GM18873 (cell line): Measurements from ENCODE around the gene RPS16.

ENCODE experiments used
- ATAC-seq: cut with Tn5 transposase; IDR thresholded peaks from one replicate; pipeline ENCODE4 v1.9.1; 2021; ENCODE audit warnings: mild to moderate bottlenecking, moderate library complexity, moderate number of reproducible peaks; ENCODE audit not compliant: unreplicated experiment, low FRiP score

RPS16 gene

DNA sequence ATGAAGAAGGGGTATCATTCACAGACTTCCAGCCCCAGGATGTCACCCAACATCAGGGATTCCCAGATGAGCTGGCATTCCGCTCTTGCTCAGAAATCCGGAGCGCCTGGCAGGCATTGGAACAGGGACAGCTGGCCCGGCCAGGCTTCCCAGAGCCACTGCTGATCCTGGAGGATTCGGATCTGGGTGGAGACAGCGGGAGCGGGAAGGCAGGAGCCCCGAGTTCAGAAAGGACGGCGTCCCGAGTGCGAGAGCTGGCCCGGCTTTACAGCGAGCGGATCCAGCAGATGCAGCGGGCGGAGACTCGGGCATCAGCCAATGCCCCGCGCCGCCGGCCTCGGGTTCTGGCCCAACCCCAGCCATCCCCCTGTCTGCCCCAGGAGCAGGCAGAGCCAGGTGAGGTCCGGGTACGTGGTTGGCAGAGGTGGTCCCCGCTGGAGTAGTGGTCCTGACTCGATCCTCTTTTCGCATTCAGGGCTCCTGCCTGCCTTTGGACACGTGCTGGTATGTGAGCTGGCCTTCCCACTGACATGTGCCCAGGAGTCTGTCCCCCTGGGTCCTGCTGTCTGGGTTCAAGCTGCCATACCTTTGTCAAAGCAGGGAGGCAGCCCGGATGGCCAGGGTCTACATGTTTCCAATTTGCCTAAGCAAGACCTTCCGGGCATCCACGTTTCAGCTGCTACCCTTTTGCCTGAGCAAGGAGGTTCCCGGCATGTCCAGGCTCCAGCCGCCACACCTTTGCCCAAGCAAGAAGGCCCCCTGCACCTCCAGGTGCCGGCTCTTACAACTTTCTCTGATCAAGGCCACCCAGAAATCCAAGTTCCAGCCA, 12.3 kb downstream of the RPS16 start:
- ATAC-seq = no peak

DNA sequence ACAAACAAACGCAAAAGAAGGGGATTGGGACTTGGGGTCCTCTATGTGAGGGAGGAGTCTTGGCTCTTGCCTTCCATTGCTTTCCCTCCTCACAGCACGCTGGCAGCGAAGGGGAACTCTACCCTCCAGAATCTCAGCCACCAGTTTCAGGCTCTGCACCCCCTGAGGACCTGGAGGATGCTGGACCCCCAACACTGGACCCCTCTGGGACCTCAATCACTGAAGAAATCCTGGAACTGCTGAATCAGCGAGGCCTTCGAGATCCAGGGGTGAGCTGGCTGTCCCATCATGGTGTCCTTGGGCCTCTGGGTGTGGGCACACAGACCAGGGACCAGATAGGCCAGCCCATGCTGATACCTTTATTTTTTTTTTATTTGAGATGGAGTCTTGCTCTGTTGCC, 13.7 kb downstream of the RPS16 start:
- no peak for ATAC-seq

DNA sequence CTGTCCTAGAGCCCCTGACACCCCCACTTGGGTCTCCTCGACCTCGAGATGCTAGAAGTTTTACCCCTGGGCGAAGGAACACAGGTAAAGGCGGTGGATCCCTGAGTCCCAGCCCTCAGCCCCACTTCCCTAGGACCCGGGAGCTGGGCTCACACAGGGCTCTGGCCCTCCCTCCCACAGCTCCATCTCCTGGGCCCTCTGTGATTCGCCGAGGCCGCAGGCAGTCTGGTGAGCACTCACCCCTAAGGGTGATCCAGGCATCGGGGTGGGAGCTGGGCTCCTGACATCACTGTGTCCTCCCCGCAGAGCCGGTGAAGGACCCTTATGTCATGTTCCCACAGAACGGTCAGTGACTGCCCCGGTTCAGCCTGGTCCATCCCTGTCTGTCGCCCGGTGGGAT, 15.0 kb downstream of the RPS16 start:
- no peak for ATAC-seq

DNA sequence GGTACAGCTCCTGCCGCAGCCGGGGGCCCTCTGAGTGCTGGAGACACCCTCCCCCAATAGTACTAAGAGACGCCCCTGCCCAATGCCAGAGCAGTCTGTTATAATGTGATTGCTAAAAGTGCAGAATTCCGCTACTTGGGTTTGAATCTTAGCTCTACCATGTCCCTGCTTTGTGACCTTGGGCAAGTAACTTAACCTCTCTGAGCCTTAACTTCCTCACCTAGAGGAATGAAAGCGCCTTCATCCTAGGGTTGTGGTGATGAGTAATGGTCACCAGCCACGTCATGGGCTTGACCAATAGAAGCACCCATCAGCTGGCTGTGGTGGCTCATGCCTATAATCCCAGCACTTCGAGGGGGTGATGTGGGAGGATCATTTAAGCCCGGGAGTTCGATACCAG, 16.7 kb downstream of the RPS16 start:
- ATAC-seq = no peak

DNA sequence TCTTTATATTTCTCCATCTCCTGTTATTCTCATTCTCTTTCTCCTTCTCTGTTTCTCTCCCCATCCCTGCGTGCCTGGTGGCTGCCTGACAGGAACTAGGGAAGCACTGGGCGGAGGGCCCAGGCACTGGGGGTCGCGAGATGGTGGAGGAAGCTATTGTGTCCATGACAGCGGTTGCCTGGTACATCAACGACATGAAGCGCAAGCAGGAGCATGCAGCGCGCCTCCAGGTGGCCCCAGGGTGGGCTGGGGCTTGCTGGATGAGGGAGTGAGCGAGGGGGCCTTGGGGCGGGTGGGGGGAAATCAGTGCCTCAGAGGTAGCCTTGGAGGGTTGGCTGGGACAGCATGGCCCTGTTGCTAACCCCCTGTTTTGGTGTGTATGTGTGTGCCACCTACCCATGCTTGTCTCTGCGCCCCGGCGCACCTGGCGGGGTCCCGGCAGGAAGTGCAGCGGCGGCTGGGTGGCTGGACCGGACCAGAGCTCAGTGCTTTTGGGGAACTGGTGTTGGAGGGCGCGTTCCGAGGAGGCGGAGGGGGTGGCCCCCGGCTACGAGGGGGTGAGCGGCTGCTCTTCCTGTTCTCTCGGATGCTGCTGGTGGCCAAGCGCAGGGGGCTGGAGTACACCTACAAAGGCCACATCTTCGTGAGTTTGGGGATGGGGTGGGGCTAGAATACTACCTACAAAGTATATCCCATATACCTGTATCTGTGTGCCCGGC, 18.1 kb downstream of the RPS16 start:
- no peak for ATAC-seq

DNA sequence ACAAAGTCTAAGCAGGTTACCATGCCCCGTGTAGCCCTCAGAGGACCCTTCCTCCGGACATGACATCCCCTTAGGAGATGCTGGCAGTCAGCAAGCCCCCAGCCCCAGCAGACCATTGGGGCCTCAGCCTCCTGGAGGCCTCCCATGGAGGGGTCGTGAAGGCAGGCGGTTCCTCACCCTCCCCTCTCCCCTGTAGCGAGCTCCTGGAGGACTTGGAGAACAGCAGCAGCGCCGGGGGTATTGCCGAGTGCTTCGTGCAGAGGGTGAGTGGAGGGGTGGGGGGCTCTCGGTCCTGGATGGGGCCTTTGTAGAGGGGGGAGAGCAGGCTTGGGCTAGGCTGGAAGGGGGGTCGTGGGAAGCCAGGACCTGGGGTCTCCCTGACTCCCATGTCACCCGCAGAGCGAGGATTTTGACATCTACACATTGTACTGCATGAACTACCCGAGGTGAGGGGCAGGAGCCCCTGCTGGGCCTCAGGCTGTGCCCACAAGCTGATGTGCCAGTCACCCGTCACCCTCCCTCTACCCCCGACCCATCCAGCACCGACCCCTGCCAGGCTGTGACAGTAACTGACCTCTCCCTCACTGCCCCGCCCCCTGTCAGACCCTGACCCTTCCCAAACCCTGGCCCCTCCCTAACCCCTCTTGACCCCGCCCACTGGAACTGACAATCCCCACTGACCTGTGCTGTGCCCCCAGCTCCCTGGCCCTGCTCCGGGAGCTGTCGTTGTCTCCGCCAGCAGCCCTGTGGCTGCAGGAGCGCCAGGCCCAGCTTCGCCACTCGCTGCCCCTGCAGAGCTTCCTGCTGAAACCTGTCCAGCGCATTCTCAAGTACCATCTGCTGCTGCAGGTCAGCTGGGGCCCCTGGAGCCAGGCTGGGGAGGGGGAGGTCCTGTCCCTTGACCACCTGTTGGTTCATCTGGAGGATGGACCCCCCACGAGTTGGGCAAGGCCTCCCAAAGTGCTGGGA, 19.3 kb downstream of the RPS16 start:
- ATAC-seq = no peak

DNA sequence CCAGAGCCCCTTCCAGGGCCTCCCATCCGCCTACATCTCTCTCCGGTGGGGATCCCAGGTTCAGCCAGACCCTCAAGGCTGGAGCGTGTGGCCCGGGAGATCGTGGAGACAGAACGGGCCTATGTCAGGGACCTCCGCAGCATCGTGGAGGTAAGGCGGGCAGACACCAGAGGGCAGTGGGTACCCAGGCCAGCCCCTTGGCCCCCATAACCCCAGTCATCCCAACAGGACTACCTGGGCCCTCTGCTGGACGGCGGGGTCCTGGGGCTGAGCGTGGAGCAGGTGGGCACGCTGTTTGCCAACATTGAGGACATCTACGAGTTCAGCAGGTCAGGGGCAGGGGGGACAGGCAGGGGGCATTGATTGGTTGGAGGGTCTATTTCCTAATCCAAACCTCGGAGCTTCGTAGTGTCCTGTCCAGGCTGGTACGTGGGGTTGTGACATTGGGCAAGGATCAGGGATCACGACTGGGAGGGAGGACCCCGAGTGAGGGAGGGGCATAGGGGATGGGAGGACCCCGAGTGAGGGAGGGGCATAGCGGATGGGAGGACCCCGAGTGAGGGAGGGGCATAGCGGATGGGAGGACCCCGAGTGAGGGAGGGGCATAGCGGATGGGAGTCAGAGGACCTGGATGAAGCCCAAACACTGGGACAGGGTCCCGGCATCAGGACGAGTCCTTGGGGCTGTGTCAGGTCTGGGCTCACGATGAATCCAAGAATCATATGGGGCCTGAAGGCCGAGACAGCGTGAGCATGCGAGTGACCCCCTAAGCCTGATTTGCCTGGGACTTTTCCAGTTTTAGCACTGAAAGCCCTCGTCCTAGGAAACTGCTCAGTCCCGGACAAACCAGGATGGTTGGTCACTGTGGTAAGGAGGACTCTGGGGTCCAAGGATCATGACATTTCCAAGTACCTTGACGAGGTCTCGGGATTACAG, 20.4 kb downstream of the RPS16 start:
- no peak for ATAC-seq

DNA sequence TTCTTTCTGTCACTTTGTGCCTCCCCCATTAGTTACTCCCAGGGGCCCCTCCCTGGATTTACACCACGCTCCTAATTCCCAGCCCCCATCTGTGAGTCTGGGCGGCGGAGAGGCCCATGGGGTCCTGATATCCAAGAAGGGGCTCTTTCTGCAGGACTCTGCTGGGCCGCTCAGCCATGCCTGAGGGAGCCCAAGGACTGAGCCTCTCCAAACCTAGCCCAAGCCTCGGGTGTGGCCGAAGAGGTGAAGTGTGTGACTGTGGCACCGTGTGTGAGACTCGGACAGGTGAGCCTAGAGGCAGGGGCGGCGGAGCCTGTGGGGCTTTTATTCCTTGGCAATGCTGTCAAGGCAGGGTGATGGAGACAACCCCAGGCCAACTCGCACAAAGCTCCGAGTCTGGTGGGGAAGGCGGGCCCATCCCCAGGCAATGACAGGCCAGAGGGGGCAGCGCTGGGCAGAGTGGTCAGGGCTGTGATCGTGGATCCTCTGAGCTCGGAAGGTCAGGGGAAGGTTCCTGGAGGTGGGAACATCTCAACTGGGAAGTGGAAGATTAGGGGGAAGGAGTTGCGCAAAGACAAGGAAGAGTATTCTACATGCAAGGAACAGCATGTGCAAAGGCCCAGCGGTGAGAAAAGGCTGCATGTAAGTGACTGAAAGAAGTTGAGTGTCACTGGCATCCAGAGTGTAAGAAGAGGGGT, 21.7 kb downstream of the RPS16 start:
- ATAC-seq = no peak

DNA sequence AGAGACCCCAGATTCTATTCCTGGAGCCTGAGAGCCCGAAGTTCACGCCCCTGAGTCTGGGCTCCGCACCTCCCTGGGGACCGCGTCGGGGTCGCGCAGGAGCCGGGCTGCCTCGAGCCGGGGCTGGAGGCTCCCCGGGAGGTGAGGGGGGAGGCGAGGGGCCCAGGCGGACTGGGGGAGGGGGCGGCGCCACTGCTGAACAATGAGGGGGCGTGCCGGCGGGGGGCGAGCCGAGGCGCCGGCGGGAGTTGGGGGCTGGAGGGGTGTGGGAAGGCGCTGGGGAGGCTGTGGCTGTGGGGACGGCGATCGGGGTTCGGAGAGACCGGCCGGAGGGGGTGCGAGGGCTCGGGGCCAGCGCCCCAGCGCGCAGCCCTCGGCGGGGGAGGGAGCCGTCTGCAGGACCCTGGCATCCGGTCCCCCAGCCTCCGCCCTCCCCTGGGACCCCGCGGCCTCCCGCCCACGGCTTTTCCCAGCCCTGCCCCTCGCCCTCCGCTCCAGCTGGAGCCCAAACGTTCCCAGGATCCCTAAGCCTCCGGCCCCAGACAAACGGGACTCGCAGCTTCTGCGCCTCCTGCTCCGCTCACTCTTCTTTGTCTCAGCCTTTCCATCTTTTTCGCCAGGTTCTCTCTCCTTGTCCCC, 22.4 kb downstream of the RPS16 start:
- no peak for ATAC-seq

DNA sequence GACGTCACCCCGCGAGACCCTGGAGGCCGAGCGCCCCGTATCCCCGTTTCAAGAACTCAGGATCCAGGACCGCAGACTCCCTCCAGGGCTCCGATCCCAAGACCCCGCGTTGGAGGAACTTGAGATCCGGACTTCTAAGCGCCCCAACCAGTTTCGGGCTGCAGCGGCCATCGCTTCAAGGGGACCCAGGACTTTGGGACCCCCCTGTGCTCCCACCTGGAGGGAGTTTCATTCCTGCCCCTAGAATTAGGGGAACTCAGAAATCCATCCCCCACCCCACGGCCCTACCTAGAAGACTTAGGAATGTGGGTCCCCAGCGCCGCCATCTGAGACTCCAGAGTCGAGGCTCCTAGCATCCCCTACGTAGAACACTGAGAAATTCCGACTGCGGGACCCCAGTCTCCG, 22.9 kb downstream of the RPS16 start:
- no peak for ATAC-seq

DNA sequence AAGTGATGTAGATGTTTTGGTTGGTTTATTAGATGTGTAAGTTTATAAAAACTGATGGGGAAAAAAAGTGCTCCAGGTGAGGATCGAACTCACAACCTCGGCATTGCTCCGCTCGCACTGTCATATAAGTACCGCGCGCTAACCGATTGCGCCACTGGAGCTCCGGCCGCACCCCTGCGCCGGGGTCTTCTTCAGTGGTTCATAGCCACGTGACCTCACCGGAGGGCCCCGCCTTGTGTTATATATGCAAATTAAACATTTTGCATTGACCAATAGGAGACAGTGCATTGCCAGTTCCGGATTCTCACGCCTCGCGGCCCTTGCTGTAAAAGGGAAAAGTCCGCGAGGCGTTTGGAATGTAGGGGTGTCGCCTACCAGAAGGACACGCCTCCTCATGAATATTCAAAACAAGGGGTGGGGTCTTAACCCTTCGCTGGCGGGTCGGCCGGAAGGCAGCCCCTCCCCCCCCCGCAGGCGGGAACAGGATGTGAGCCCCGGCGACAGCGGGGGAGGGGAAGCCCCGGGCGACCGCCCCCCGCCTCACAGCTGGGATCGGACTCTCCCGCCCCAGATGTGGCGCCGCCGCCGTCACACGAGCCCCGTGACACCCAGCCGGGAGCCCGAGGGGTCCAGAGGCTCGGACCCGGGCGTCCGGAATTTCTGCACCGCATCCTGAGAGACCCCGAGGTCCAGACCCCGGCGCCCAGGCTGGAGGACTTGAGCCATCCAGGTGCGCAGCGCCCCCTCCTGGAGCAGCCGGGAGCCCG, 23.5 kb downstream of the RPS16 start, which contains the start of gene PLEKHG2:
PLEKHG2 (plus strand) TSS at position 570 of the 767 bp plus-strand sequence. CDS start 1,418 bp downstream, outside the sequence.
- ATAC-seq = peak; percentile 47

DNA sequence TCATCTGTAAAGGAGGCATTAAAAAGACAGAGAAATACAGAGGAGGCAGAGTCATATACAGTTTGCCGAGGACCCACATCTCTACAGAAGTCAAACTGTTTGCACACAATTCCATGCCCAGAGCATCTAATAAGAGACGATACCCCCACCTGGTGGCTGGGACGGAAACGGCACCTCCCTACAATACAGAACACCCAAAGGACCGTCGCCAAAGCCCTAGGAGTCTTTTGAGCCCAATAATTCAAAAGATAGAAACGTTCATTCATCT, 24.0 kb downstream of the RPS16 start:
- peak; percentile 23 for ATAC-seq

DNA sequence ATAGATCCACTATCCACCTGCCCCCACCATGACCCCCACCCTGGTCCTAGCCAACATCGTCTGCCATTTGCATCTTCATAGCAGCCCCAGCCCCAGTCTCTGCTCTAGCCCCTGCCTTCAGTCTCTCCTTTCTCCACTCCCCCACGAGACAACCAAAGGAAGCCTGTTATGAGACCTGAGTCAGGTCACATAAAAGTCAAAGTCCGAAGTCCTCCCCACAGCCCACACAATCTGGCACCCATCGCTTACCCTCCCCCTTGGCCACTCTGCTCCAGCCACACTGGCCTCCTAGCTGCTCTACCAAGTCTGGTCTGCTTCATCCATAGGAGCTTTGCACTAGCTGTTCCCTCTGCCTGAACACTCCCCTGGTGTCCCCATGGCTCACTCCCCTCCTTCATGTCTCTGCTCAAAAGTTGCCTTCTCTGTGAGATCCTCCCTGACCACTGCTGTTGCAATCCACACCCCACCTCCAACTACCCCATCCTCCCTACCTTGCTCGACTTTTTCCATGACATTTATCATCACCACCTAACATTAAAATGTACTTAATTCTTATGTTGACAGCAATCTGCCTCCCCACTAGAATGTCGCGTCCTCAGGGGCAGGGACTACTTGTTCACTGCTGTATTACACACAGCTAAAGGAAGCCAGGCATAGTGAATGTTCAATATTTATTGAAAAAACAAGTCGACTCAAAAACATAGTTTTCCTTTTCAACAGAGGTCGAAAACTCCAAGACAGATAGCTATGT, 24.5 kb downstream of the RPS16 start:
- no peak for ATAC-seq

DNA sequence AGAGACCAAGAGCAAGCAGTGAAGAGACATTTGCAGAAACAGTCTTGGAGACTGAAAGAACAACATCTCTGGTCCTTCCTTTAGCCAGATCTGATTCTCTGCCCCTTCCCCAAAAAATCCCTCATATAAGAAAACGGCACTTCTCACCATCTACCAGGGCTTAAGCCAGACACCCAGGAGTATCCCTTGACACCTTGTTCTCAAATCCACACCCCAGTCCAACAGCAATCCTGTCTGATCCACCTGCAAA, 25.0 kb downstream of the RPS16 start:
- no peak for ATAC-seq

DNA sequence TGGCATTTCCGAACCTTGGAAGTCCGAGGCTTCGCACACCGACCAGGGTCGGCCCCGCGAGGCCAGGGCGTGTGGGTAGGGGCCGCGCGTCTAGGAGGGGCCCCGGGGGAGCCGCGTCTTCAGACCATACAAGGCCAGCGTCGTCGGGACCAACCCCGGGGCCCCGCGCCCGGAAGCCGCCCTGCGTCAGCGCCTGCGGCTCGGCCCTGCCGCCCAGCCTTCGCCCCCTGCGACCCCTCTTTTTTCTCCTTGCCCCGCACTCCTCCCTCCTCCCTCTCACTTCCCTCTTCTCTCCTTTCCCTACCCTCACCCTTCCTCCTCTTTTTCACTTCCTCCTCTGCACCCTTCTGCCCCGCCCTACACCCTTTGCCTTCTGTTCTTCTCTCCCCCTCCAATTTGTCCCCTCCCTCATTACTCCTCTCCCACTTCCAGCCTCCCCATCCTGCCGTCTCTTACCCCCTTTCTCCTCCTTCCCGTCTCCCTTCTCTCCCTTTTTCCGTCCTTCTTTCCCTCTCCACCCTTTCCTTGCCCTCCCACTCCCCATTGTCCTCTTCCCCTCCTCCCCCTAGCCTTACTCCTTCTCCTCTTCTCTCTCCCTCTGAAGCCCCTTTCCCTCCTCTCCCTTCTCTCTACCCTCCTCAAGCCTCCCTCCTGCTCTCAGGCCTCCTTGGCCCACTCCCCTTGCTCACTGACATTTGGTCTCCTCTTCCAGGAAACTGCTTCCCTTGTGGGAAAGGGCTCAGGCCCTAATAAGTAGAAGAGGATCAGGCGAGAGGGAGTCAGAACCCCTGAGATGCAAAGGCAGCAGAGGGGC, 25.5 kb downstream of the RPS16 start:
- no peak for ATAC-seq

DNA sequence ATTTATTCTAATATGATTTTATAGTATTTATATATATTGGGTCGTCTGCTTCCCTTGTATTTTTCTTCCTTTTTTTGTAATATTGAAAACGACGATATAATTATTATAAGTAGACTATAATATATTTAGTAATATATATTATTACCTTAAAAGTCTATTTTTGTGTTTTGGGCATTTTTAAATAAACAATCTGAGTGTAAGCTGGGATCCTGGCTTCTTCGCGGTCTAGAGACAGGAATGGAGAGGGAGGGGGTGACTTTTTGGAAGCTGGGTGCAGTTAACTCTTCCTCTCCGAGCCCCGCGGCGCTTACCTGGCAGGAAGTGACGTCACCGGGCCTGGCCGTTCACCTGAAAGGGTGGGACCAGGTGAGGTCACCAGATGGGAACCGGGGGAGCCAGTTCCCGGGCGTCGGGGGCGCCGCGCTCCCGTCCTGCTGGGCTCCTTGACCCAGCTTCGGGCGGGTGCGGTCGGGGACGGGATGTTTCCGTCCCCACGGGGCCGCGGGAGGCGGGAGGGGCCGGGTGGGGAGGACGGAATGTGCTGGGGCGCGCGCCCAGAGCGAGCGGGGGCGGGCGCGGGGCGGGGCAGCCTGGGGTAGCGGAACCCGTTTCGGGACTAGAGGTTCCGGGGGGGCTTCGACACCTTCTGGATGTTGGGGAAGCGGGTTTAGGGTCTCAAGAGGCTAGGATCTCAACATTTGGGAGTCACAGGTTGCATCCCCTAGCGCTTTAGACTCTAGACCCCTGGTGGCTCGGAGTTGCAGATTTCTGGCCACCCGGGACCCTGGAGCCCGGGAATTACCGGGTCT, 26.3 kb downstream of the RPS16 start:
- ATAC-seq = no peak
